D341Med (cell line): ENCODE results near the gene RPS16.

Experiments
- DNase-seq: peaks from one replicate; pipeline ENCODE4 v3.0.0; 2012; ENCODE audit warnings: low spot score

Gene RPS16

GRCh38 chr19:39422020-39422419 lies 13.7 kb downstream of the RPS16 start:
- no peak for DNase-seq

GRCh38 chr19:39420769-39421168 lies 15.0 kb downstream of the RPS16 start:
- no peak for DNase-seq

DNA sequence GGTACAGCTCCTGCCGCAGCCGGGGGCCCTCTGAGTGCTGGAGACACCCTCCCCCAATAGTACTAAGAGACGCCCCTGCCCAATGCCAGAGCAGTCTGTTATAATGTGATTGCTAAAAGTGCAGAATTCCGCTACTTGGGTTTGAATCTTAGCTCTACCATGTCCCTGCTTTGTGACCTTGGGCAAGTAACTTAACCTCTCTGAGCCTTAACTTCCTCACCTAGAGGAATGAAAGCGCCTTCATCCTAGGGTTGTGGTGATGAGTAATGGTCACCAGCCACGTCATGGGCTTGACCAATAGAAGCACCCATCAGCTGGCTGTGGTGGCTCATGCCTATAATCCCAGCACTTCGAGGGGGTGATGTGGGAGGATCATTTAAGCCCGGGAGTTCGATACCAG lies 16.7 kb downstream of the RPS16 start:
- no peak for DNase-seq

GRCh38 chr19:39417463-39418181 lies 18.1 kb downstream of the RPS16 start:
- DNase-seq, result no peak

DNA sequence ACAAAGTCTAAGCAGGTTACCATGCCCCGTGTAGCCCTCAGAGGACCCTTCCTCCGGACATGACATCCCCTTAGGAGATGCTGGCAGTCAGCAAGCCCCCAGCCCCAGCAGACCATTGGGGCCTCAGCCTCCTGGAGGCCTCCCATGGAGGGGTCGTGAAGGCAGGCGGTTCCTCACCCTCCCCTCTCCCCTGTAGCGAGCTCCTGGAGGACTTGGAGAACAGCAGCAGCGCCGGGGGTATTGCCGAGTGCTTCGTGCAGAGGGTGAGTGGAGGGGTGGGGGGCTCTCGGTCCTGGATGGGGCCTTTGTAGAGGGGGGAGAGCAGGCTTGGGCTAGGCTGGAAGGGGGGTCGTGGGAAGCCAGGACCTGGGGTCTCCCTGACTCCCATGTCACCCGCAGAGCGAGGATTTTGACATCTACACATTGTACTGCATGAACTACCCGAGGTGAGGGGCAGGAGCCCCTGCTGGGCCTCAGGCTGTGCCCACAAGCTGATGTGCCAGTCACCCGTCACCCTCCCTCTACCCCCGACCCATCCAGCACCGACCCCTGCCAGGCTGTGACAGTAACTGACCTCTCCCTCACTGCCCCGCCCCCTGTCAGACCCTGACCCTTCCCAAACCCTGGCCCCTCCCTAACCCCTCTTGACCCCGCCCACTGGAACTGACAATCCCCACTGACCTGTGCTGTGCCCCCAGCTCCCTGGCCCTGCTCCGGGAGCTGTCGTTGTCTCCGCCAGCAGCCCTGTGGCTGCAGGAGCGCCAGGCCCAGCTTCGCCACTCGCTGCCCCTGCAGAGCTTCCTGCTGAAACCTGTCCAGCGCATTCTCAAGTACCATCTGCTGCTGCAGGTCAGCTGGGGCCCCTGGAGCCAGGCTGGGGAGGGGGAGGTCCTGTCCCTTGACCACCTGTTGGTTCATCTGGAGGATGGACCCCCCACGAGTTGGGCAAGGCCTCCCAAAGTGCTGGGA lies 19.3 kb downstream of the RPS16 start:
- no peak for DNase-seq

- DNase-seq, result no peak
Observed at GRCh38 chr19:39415111-39416046, 20.4 kb downstream of the RPS16 start.

- DNase-seq, result peak; percentile 46
Observed at GRCh38 chr19:39413911-39414608, 21.7 kb downstream of the RPS16 start.

- peak; percentile 93 for DNase-seq
Observed at GRCh38 chr19:39413272-39413910, 22.4 kb downstream of the RPS16 start.

DNA sequence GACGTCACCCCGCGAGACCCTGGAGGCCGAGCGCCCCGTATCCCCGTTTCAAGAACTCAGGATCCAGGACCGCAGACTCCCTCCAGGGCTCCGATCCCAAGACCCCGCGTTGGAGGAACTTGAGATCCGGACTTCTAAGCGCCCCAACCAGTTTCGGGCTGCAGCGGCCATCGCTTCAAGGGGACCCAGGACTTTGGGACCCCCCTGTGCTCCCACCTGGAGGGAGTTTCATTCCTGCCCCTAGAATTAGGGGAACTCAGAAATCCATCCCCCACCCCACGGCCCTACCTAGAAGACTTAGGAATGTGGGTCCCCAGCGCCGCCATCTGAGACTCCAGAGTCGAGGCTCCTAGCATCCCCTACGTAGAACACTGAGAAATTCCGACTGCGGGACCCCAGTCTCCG lies 22.9 kb downstream of the RPS16 start:
- no peak for DNase-seq

- DNase-seq, result peak; percentile 93
Observed at GRCh38 chr19:39412100-39412866, 23.5 kb downstream of the RPS16 start, which contains the start of gene PLEKHG2. TSS of gene PLEKHG2 (plus strand) at chr19:39412669. CDS start at chr19:39414087, 1,418 bp downstream.

GRCh38 chr19:39411832-39412099 lies 24.0 kb downstream of the RPS16 start:
- peak; percentile 66 for DNase-seq

- no peak for DNase-seq
Observed at GRCh38 chr19:39411081-39411831, 24.5 kb downstream of the RPS16 start.

- no peak for DNase-seq
Observed at GRCh38 chr19:39410831-39411080, 25.0 kb downstream of the RPS16 start.

- no peak for DNase-seq
Observed at GRCh38 chr19:39410017-39410830, 25.5 kb downstream of the RPS16 start.

GRCh38 chr19:39409208-39410016 lies 26.3 kb downstream of the RPS16 start:
- DNase-seq, result no peak

DNA sequence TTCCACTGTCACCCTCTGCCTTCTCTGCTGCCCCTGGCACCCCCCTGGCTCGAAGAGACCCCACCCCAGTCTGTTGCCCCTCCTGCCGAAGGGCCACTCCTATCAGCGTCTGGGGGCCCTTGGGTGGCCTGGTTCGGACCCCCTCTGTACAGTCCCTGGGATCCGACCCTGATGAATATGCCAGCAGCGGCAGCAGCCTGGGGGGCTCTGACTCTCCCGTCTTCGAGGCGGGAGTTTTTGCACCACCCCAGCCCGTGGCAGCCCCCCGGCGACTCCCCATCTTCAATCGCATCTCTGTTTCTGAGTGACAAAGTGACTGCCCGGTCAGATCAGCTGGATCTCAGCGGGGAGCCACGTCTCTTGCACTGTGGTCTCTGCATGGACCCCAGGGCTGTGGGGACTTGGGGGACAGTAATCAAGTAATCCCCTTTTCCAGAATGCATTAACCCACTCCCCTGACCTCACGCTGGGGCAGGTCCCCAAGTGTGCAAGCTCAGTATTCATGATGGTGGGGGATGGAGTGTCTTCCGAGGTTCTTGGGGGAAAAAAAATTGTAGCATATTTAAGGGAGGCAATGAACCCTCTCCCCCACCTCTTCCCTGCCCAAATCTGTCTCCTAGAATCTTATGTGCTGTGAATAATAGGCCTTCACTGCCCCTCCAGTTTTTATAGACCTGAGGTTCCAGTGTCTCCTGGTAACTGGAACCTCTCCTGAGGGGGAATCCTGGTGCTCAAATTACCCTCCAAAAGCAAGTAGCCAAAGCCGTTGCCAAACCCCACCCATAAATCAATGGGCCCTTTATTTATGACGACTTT lies 27.1 kb downstream of the RPS16 start:
- DNase-seq, result no peak
